ENCODE measurements around the gene GLIPR1L2. TPM values are rescaled to one million over a fixed set of nuclear protein-coding genes. Genes with fewer than 3 reads are reported as not detected.

Gene GLIPR1L2
- total RNA-seq, 1 donor from 2014 or later: 0.25 TPM

GRCh38 chr12:75364919-75365318, 26.0 kb upstream of the GLIPR1L2 start:
- H3K27me3 ChIP-seq (ENCODE audit: insufficient read depth, low read length): no peaks in the 10 kb centered on the region
- TF ChIP-seq, protein P1, sequence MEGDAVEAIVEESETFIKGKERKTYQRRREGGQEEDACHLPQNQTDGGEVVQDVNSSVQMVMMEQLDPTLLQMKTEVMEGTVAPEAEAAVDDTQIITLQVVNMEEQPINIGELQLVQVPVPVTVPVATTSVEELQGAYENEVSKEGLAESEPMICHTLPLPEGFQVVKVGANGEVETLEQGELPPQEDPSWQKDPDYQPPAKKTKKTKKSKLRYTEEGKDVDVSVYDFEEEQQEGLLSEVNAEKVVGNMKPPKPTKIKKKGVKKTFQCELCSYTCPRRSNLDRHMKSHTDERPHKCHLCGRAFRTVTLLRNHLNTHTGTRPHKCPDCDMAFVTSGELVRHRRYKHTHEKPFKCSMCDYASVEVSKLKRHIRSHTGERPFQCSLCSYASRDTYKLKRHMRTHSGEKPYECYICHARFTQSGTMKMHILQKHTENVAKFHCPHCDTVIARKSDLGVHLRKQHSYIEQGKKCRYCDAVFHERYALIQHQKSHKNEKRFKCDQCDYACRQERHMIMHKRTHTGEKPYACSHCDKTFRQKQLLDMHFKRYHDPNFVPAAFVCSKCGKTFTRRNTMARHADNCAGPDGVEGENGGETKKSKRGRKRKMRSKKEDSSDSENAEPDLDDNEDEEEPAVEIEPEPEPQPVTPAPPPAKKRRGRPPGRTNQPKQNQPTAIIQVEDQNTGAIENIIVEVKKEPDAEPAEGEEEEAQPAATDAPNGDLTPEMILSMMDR (IDR thresholded peaks at IDR 0.05; ENCODE audit: insufficient read depth, low read depth, low read length): no peak
- no peak for TF ChIP-seq EZH2 (IDR thresholded peaks at IDR 0.05; ENCODE audit: insufficient read depth, low read length)
- H4K20me1 ChIP-seq (ENCODE audit: insufficient read depth, low read length): no peaks in the 10 kb centered on the region
- H3K79me2 ChIP-seq (ENCODE audit: insufficient read depth, low read length): no peaks in the 10 kb centered on the region
- no peaks in the 10 kb centered on the region for H3K36me3 Mint-ChIP-seq (ENCODE audit: low read depth, unreplicated experiment)
- H3K27ac ChIP-seq (ENCODE audit: low read depth, low read length): no peak overlapping the region
- no peak overlapping the region for H2AFZ ChIP-seq (ENCODE audit: low read depth, low read length)
- H3K4me1 ChIP-seq (ENCODE audit: insufficient read depth, low read length): peaks cover 10% of the 10 kb centered on the region
- H3K9me3 Mint-ChIP-seq (ENCODE audit: unreplicated experiment): peaks cover 2% of the 10 kb centered on the region
- H3K4me3 Mint-ChIP-seq (ENCODE audit: unreplicated experiment): no peak overlapping the region
- H3K4me1 Mint-ChIP-seq (ENCODE audit: low read depth, unreplicated experiment): peaks cover 11% of the 10 kb centered on the region
- FAIRE-seq (no peak), DNase-seq (ENCODE audit: low read depth) (no peak)
- H3K27me3 Mint-ChIP-seq (ENCODE audit: low read depth, unreplicated experiment): no peaks in the 10 kb centered on the region
- no peak overlapping the region for H3K27ac Mint-ChIP-seq (ENCODE audit: unreplicated experiment)
- H3K4me3 ChIP-seq (ENCODE audit: insufficient read depth, low read depth, low read length): no peak overlapping the region
- H3K4me2 ChIP-seq (ENCODE audit: low read length): no peak overlapping the region
- no peaks in the 10 kb centered on the region for H3K9me3 ChIP-seq (ENCODE audit: insufficient read depth, low read depth, low read length)
- H3K36me3 ChIP-seq (ENCODE audit: insufficient read depth, low read length): no peaks in the 10 kb centered on the region
- H3K9ac ChIP-seq (ENCODE audit: low read length): no peak overlapping the region

GRCh38 chr12:75366629-75367028, 24.3 kb upstream of the GLIPR1L2 start:
- Histone ChIP-seq H3K27me3 (ENCODE audit: insufficient read depth, low read length) (no peaks in the 10 kb centered on the region), H3K27ac (ENCODE audit: low read depth, low read length) (no peak overlapping the region), H3K4me3 (ENCODE audit: insufficient read depth, low read depth, low read length) (no peak overlapping the region), H3K36me3 (ENCODE audit: insufficient read depth, low read length) (no peaks in the 10 kb centered on the region), H3K9me3 (ENCODE audit: insufficient read depth, low read depth, low read length) (no peaks in the 10 kb centered on the region), H3K9ac (ENCODE audit: low read length) (no peak overlapping the region), H3K4me2 (ENCODE audit: low read length) (peak overlapping the region; percentile 45), H3K4me1 (ENCODE audit: insufficient read depth, low read length) (peaks cover 10% of the 10 kb centered on the region), H3K79me2 (ENCODE audit: insufficient read depth, low read length) (no peaks in the 10 kb centered on the region), H2AFZ (ENCODE audit: low read depth, low read length) (peak overlapping the region; percentile 45), H4K20me1 (ENCODE audit: insufficient read depth, low read length) (no peaks in the 10 kb centered on the region)
- Mint-ChIP-seq H3K27ac (ENCODE audit: unreplicated experiment) (peak overlapping the region; percentile 63), H3K9me3 (ENCODE audit: unreplicated experiment) (peaks cover 2% of the 10 kb centered on the region), H3K36me3 (ENCODE audit: low read depth, unreplicated experiment) (no peaks in the 10 kb centered on the region), H3K27me3 (ENCODE audit: low read depth, unreplicated experiment) (no peaks in the 10 kb centered on the region), H3K4me1 (ENCODE audit: low read depth, unreplicated experiment) (peaks cover 11% of the 10 kb centered on the region), H3K4me3 (ENCODE audit: unreplicated experiment) (peak overlapping the region; percentile 51)
- FAIRE-seq: no peak
- DNase-seq (ENCODE audit: low read depth): peak; percentile 59
- TF ChIP-seq EZH2 (IDR thresholded peaks at IDR 0.05; ENCODE audit: insufficient read depth, low read length): no peak
- TF ChIP-seq, protein P1 (IDR thresholded peaks at IDR 0.05; ENCODE audit: insufficient read depth, low read depth, low read length): no peak

DNA sequence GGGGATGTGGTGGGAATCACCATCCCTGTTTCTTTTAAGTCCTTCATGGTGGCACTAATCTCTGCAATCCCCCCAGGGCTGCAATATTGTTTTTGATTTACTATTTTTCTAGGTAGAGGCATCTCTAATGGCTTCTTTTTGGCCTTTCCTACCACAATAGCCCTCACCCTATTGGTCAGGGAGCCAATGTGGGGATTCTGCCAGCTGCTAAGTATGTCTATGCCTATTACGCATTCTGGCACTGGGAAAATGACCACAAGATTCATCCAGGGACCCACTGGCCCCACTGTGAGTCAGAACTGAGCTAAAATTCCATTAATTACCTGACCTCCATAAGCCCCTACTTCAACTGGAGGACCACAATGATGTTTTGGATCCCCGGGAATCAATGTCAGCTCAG, 15.9 kb upstream of the GLIPR1L2 start:
- Histone ChIP-seq H3K79me2 (ENCODE audit: insufficient read depth, low read length) (no peaks in the 10 kb centered on the region), H3K4me3 (ENCODE audit: insufficient read depth, low read depth, low read length) (no peak overlapping the region), H3K9me3 (ENCODE audit: insufficient read depth, low read depth, low read length) (no peaks in the 10 kb centered on the region), H4K20me1 (ENCODE audit: insufficient read depth, low read length) (no peaks in the 10 kb centered on the region), H3K9ac (ENCODE audit: low read length) (no peak overlapping the region), H2AFZ (ENCODE audit: low read depth, low read length) (no peak overlapping the region), H3K27ac (ENCODE audit: low read depth, low read length) (no peak overlapping the region), H3K4me1 (ENCODE audit: insufficient read depth, low read length) (no peaks in the 10 kb centered on the region), H3K36me3 (ENCODE audit: insufficient read depth, low read length) (no peaks in the 10 kb centered on the region), H3K4me2 (ENCODE audit: low read length) (no peak overlapping the region), H3K27me3 (ENCODE audit: insufficient read depth, low read length) (no peaks in the 10 kb centered on the region)
- Mint-ChIP-seq H3K4me3 (ENCODE audit: unreplicated experiment) (no peak overlapping the region), H3K36me3 (ENCODE audit: low read depth, unreplicated experiment) (no peaks in the 10 kb centered on the region), H3K9me3 (ENCODE audit: unreplicated experiment) (peaks cover 2% of the 10 kb centered on the region), H3K27me3 (ENCODE audit: low read depth, unreplicated experiment) (no peaks in the 10 kb centered on the region), H3K27ac (ENCODE audit: unreplicated experiment) (no peak overlapping the region), H3K4me1 (ENCODE audit: low read depth, unreplicated experiment) (peaks cover 1% of the 10 kb centered on the region)
- FAIRE-seq (no peak), DNase-seq (ENCODE audit: low read depth) (peak; percentile 26)
- TF ChIP-seq EZH2 (IDR thresholded peaks at IDR 0.05; ENCODE audit: insufficient read depth, low read length): no peak
- TF ChIP-seq, protein P1 (IDR thresholded peaks at IDR 0.05; ENCODE audit: insufficient read depth, low read depth, low read length): no peak

Measured in astrocyte (in vitro differentiated cells and primary cell).